GM08714 (cell line): ENCODE data around the gene B9D2.
"Not testable (repeated sequence)": the region's sequence is repeated elsewhere in the genome, so short reads cannot be mapped to it uniquely, and the experiment has no call there.

Experiments
- H3K4me3 ChIP-seq: fragments of 200-500 bp; sonication (Bioruptor generic); 2 replicates; pipeline ENCODE4 v1.5.1; 2014; ENCODE audit warnings: mild to moderate bottlenecking, low read length, inconsistent platforms
- ZNF274 ChIP-seq: IDR thresholded peaks from 2 replicates; pipeline ENCODE4 v1.6.1; 2012; ENCODE audit warnings: mild to moderate bottlenecking, low read depth, low read length

The B9D2 gene

GRCh38 chr19:41371541-41371940, 7.6 kb upstream of the B9D2 start:
- H3K4me3 ChIP-seq, result no peak overlapping the region
- TF ChIP-seq ZNF274, result no peak

GRCh38 chr19:41371119-41371518, 7.2 kb upstream of the B9D2 start:
- H3K4me3 ChIP-seq, result not testable (repeated sequence)

GRCh38 chr19:41369769-41370168, 5.8 kb upstream of the B9D2 start:
- TF ChIP-seq ZNF274, result no peak
- no peak overlapping the region for H3K4me3 ChIP-seq

GRCh38 chr19:41367848-41368301, 3.9 kb upstream of the B9D2 start:
- peak overlapping the region; percentile 12; the same call in 1 of the 2 replicates for H3K4me3 ChIP-seq
- no peak for TF ChIP-seq ZNF274

GRCh38 chr19:41366089-41366488, 2.1 kb upstream of the B9D2 start:
- no peak overlapping the region for H3K4me3 ChIP-seq
- no peak for TF ChIP-seq ZNF274

GRCh38 chr19:41364524-41365391, 809 bp upstream of the B9D2 start:
- no peak for TF ChIP-seq ZNF274
- peak overlapping the region; percentile 87 for H3K4me3 ChIP-seq

GRCh38 chr19:41363371-41363752, 587 bp downstream of the B9D2 start:
- TF ChIP-seq ZNF274, result no peak
- H3K4me3 ChIP-seq, result peak overlapping the region; percentile 87; the same call in 1 of the 2 replicates

- H3K4me3 ChIP-seq, result no peak overlapping the region
- TF ChIP-seq ZNF274, result no peak
These were observed 1.7 kb downstream of the B9D2 start for GRCh38 chr19:41362143-41362847.

GRCh38 chr19:41359741-41360140, 4.2 kb downstream of the B9D2 start:
- TF ChIP-seq ZNF274, result no peak
- no peak overlapping the region for H3K4me3 ChIP-seq

- no peak for TF ChIP-seq ZNF274
- no peak overlapping the region for H3K4me3 ChIP-seq
These were observed 6.2 kb downstream of the B9D2 start for GRCh38 chr19:41357746-41358145.

GRCh38 chr19:41356984-41357739, 6.8 kb downstream of the B9D2 start:
- TF ChIP-seq ZNF274, result no peak
- no peak overlapping the region for H3K4me3 ChIP-seq

GRCh38 chr19:41355802-41356201, 8.1 kb downstream of the B9D2 start:
- no peak for TF ChIP-seq ZNF274
- no peak overlapping the region for H3K4me3 ChIP-seq

GRCh38 chr19:41355035-41355434, 8.9 kb downstream of the B9D2 start:
- no peak overlapping the region for H3K4me3 ChIP-seq
- TF ChIP-seq ZNF274, result no peak

GRCh38 chr19:41354343-41354953, 9.5 kb downstream of the B9D2 start:
- H3K4me3 ChIP-seq, result peak overlapping the region; percentile 12; the same call in 1 of the 2 replicates
- no peak for TF ChIP-seq ZNF274
